Stimulated activated CD8-positive, alpha-beta memory T cell treated with anti-CD3 and anti-CD28 coated beads, Interleukin-15, amount 100 ng/mL, for 1 hour (primary cell): ENCODE data around the gene VWA5B1.

Experiments
- DNase-seq: peaks from one replicate; pipeline ENCODE4 v3.0.0-alpha.2; 2020; ENCODE audit warnings: low read depth

Gene VWA5B1

GRCh38 chr1:20367116-20367585 is 76.5 kb downstream of the VWA5B1 start:
- no peak for DNase-seq

- no peak for DNase-seq
Measured at GRCh38 chr1:20367626-20368025, 77.0 kb downstream of the VWA5B1 start.

- no peak for DNase-seq
Measured at GRCh38 chr1:20368866-20369470, 78.3 kb downstream of the VWA5B1 start.

GRCh38 chr1:20370698-20371097 is 80.0 kb downstream of the VWA5B1 start:
- DNase-seq, result no peak

GRCh38 chr1:20371411-20371810 is 80.7 kb downstream of the VWA5B1 start:
- DNase-seq, result no peak

GRCh38 chr1:20371883-20372282 is 81.2 kb downstream of the VWA5B1 start:
- no peak for DNase-seq

- no peak for DNase-seq
Measured at GRCh38 chr1:20372676-20373075, 82.0 kb downstream of the VWA5B1 start.

- DNase-seq, result no peak
Measured at GRCh38 chr1:20373286-20373685, 82.6 kb downstream of the VWA5B1 start.

- no peak for DNase-seq
Measured at GRCh38 chr1:20373764-20374163, 83.1 kb downstream of the VWA5B1 start.

GRCh38 chr1:20375563-20375962 is 84.9 kb downstream of the VWA5B1 start:
- DNase-seq, result no peak

GRCh38 chr1:20376171-20376570 is 85.5 kb downstream of the VWA5B1 start:
- DNase-seq, result no peak

GRCh38 chr1:20376880-20377494 is 86.3 kb downstream of the VWA5B1 start:
- DNase-seq, result peak; percentile 24

- no peak for DNase-seq
Measured at GRCh38 chr1:20377516-20378270, 87.0 kb downstream of the VWA5B1 start.

GRCh38 chr1:20379075-20379474 is 88.4 kb downstream of the VWA5B1 start:
- no peak for DNase-seq

- DNase-seq, result no peak
Measured at GRCh38 chr1:20380175-20380574, 89.5 kb downstream of the VWA5B1 start.

GRCh38 chr1:20380616-20381035 is 90.0 kb downstream of the VWA5B1 start:
- no peak for DNase-seq

- DNase-seq, result no peak
Measured at GRCh38 chr1:20381045-20381641, 90.5 kb downstream of the VWA5B1 start.

- no peak for DNase-seq
Measured at GRCh38 chr1:20381961-20382360, 91.3 kb downstream of the VWA5B1 start.

GRCh38 chr1:20382711-20383110 is 92.0 kb downstream of the VWA5B1 start:
- DNase-seq, result no peak

GRCh38 chr1:20383631-20384030 is 93.0 kb downstream of the VWA5B1 start:
- DNase-seq, result no peak

GRCh38 chr1:20385630-20386029 is 95.0 kb downstream of the VWA5B1 start:
- no peak for DNase-seq

GRCh38 chr1:20386323-20387081 is 95.8 kb downstream of the VWA5B1 start:
- DNase-seq, result no peak
